A549 (cell line): ENCODE results near the gene SLX9.

ENCODE experiments used
- BHLHE40 ChIP-seq: IDR thresholded peaks from 2 replicates; pipeline ENCODE4 v1.6.1; 2012; ENCODE audit warnings: low read depth, low read length, inconsistent platforms
- FOSL2 ChIP-seq, 2 experiments: fragments of 450-650 bp in 1 of 2; fragments of >200 bp in 1 of 2; sonication (Bioruptor Twin) in 1 of 2; formaldehyde crosslinking; IDR thresholded peaks; 2 replicates each; pipeline versions ENCODE4 v1.5.0 to v1.6.1; 2016 to 2020; ENCODE audit warnings: mild to moderate bottlenecking in 1 of 2, moderate library complexity in 1 of 2
- GATA3 ChIP-seq: IDR thresholded peaks from 2 replicates; pipeline ENCODE4 v1.6.1; 2012; ENCODE audit warnings: borderline replicate concordance
- KDM5A ChIP-seq: fragments of 200-600 bp; sonication (generic); IDR thresholded peaks from 2 replicates; pipeline ENCODE4 v1.6.1; 2016; ENCODE audit warnings: antibody characterized with exemption, mild to moderate bottlenecking
- MAFK ChIP-seq: fragments of 450-650 bp; IDR thresholded peaks from 2 replicates; pipeline ENCODE4 v1.6.1; 2014; ENCODE audit not compliant: partially characterized antibody
- POLR2A ChIP-seq: IDR thresholded peaks from 2 replicates; pipeline ENCODE4 v1.6.1; 2012; ENCODE audit warnings: mild to moderate bottlenecking, low read length
- RCOR1 ChIP-seq: fragments of 150-350 bp; IDR thresholded peaks from 2 replicates; pipeline ENCODE4 v1.6.1; 2014; ENCODE audit warnings: antibody characterized with exemption, low read length, low read depth
- RNF2 ChIP-seq: fragments of 200-600 bp; sonication (generic); IDR thresholded peaks from 2 replicates; pipeline ENCODE4 v1.6.1; 2016; ENCODE audit warnings: low read depth, mild to moderate bottlenecking, antibody characterized with exemption, moderate library complexity, borderline replicate concordance
- ZSCAN20 ChIP-seq: fragments of 250-450 bp; sonication (Bioruptor Pico); IDR thresholded peaks from 2 replicates; pipeline ENCODE4 v1.8.0; 2022; ENCODE audit warnings: mild to moderate bottlenecking, moderate library complexity
- TF ChIP-seq, protein P1 (sequence below): fragments of >200 bp; sonication (Bioruptor Twin); formaldehyde crosslinking; IDR thresholded peaks from 3 replicates; pipeline ENCODE4 v1.5.1; 2016
- TF ChIP-seq, protein P2 (sequence below): IDR thresholded peaks from 2 replicates; pipeline ENCODE4 v1.6.1; 2012
- TF ChIP-seq, protein P3 (sequence below): fragments of >200 bp; sonication (Bioruptor Twin); formaldehyde crosslinking; IDR thresholded peaks from 3 replicates; pipeline ENCODE4 v1.6.1; 2016

DNA sequence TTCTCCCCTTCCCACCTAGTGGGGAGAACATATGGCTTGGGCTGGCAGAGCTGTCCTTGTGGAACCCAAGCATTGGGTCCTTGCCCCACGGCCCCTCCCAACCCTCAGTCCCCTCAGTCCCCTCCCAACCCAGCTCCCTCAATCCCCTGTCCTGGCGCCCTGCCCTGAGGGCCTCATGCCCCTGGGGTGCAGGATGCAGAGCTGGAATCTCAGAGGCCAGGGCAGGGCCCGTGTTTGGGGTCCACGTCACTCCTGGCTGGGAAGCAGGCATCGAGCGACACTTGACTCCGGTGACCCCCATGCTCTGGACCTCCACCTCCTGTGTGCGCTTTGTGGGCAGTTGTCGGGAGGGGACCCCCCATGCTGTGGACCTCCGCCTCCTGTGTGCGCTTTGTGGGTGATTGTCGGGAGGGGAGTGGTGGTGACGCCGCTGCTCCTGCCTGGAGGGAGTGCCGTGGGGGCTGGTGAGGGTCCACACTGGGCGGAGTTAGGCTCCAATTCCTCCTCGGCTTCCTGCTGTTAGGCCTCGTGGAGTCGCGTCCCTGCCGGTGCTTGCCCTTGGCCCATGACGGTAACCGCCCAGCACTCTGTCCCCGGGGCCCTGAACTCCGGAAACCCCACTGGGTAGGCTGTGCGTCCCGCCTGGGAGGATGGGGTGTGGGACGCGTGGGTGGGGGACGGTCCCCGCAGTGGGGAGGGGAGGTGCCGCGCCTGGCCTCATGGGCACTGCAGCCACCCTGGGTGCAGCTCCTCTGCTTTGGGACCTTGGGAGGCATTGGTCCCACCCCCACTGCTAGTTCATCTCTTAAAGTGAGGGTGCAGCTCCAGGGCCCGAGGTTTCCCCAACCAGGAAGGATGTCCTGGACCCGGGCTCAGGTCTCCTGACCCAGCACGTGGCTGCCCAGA lies 31.2 kb downstream of the SLX9 start:
- no peak for TF ChIP-seq FOSL2 (IDR thresholded peaks at IDR 0.05)
- TF ChIP-seq FOSL2 (CRISPR knock-in tag; IDR thresholded peaks at IDR 0.05): no peak
- TF ChIP-seq ZSCAN20 (CRISPR knock-in tag): no peak
- TF ChIP-seq, protein P1, sequence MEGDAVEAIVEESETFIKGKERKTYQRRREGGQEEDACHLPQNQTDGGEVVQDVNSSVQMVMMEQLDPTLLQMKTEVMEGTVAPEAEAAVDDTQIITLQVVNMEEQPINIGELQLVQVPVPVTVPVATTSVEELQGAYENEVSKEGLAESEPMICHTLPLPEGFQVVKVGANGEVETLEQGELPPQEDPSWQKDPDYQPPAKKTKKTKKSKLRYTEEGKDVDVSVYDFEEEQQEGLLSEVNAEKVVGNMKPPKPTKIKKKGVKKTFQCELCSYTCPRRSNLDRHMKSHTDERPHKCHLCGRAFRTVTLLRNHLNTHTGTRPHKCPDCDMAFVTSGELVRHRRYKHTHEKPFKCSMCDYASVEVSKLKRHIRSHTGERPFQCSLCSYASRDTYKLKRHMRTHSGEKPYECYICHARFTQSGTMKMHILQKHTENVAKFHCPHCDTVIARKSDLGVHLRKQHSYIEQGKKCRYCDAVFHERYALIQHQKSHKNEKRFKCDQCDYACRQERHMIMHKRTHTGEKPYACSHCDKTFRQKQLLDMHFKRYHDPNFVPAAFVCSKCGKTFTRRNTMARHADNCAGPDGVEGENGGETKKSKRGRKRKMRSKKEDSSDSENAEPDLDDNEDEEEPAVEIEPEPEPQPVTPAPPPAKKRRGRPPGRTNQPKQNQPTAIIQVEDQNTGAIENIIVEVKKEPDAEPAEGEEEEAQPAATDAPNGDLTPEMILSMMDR: no peak
- TF ChIP-seq POLR2A: no peak
- TF ChIP-seq BHLHE40: no peak
- TF ChIP-seq KDM5A: no peak
- no peak for TF ChIP-seq RCOR1
- TF ChIP-seq, protein P2, sequence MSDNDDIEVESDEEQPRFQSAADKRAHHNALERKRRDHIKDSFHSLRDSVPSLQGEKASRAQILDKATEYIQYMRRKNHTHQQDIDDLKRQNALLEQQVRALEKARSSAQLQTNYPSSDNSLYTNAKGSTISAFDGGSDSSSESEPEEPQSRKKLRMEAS: no peak
- TF ChIP-seq, protein P3, sequence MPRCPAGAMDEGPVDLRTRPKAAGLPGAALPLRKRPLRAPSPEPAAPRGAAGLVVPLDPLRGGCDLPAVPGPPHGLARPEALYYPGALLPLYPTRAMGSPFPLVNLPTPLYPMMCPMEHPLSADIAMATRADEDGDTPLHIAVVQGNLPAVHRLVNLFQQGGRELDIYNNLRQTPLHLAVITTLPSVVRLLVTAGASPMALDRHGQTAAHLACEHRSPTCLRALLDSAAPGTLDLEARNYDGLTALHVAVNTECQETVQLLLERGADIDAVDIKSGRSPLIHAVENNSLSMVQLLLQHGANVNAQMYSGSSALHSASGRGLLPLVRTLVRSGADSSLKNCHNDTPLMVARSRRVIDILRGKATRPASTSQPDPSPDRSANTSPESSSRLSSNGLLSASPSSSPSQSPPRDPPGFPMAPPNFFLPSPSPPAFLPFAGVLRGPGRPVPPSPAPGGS: no peak
- no peak for TF ChIP-seq GATA3
- TF ChIP-seq RNF2: no peak
- no peak for TF ChIP-seq MAFK
